ENCODE data around the gene HNRNPUL1. TPM values are rescaled to one million over a fixed set of nuclear protein-coding genes. Genes with fewer than 3 reads are reported as not detected.

HNRNPUL1 gene
- total RNA-seq, 1 experiment from 2014 or later: 158 TPM

- Histone ChIP-seq H3K9me2 (replicated peaks; ENCODE audit: low read length) (no peaks in the 10 kb centered on the region), H3K9me3 (ENCODE audit: low read length) (no peaks in the 10 kb centered on the region), H3K79me2 (ENCODE audit: low read length) (peaks cover 31% of the 10 kb centered on the region), H3K9ac (ENCODE audit: low read length) (peak within 1 kb of the TSS; percentile 94), H3K4me2 (ENCODE audit: low read length) (peak within 1 kb of the TSS; percentile 96), H3K4me1 (ENCODE audit: insufficient read depth, low read length) (peaks cover 10% of the 10 kb centered on the region; the same call in 1 of the 2 replicates), H3K27ac (ENCODE audit: low read length) (peak within 1 kb of the TSS; percentile 86), H3F3A (ENCODE audit: low read length, unreplicated experiment) (no peaks in the 10 kb centered on the region), H3K27me3 (ENCODE audit: low read length) (no peaks in the 10 kb centered on the region), H2AFZ (ENCODE audit: low read length) (peak within 1 kb of the TSS; percentile 85), H3K36me3 (ENCODE audit: low read depth, low read length) (peaks cover 6% of the 10 kb centered on the region; the same call in 1 of the 2 replicates), H3K4me3 (ENCODE audit: low read length) (peak within 1 kb of the TSS; percentile 76), H4K20me1 (ENCODE audit: low read length) (no peaks in the 10 kb centered on the region)
- ChIA-PET POLR2A (ENCODE audit: unreplicated experiment) (no interaction called here), CTCF (interaction anchor here (0.6 to 1.8 kb wide), 2 partner anchors 43 to 98 kb away, joined by 5 to 6 read pairs; no protein-coding TSS in a partner anchor)
- TSS peak; percentile 63 for BruUV-seq (replicated peaks)
- no peak for TF ChIP-seq EZH2 (IDR thresholded peaks at IDR 0.05; ENCODE audit: low read length, unreplicated experiment)
- intact Hi-C loops (cut with micrococcal nuclease): loop anchor here (2.0 kb wide), 1 partner anchor 45 kb away; the partner anchor contains the start of gene HNRNPUL1
- peak; percentile 78 for DNase-seq
- peak; percentile 59 for ATAC-seq
Measured at GRCh38 chr19:41310033-41310831, 46.1 kb downstream of the HNRNPUL1 start, which contains the start of gene CCDC97. CCDC97 (plus strand) TSS chr19:41310172; CDS start chr19:41310311, 139 bp downstream.

DNA sequence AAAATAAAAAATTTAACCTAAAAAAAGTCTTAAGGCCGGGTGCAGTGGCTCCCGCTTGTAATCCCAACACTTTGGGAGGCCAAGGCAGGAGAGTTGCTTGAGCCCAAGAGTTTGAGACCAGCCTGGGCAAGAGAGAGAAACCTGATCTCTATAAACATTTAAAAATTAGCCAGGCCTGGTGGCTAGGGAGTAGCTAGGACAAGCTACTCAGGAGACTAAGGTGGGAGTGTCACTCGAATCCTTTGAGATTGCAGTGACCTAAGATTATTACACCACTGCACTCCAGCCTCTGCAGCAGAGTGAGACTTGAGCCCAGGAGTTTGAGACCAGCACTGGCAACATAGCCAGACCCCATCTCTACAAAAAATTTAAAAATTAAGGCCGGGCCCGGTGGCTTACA is 46.9 kb downstream of the HNRNPUL1 start:
- Histone ChIP-seq H3K4me3 (ENCODE audit: low read length) (peak overlapping the region; percentile 76), H3K36me3 (ENCODE audit: low read depth, low read length) (peaks cover 3% of the 10 kb centered on the region; the same call in 1 of the 2 replicates)
- CTCF ChIA-PET: interaction anchor here (1.8 kb wide), 1 partner anchor 42 kb away, joined by 6 read pairs; no protein-coding TSS in a partner anchor

DNA sequence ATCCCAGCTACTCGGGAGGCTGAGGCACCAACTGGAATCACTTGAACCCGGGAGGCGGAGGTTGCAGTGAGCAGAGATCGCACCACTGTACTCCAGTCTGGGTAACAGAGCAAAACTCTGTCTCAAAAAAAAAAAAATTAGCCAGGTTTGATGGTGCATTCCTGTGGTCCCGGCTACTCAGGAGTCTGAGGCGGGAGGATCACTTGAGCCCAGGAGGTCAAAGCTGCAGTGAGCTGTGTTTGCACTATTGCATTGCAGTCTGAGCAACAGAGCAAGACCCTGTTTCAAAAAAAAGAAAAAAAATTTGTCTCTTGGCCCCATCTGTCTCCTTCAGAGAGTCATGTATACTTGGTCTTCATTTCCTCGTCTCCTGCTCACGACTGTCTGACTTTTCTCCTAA is 47.4 kb downstream of the HNRNPUL1 start:
- intact Hi-C loops (cut with micrococcal nuclease): loop anchor here (2.0 kb wide), 1 partner anchor 47 kb away; the partner anchor contains the start of gene HNRNPUL1
- Histone ChIP-seq H3F3A (ENCODE audit: low read length, unreplicated experiment) (no peaks in the 10 kb centered on the region), H3K9me3 (ENCODE audit: low read length) (no peaks in the 10 kb centered on the region), H2AFZ (ENCODE audit: low read length) (no peak overlapping the region), H4K20me1 (ENCODE audit: low read length) (no peaks in the 10 kb centered on the region), H3K79me2 (ENCODE audit: low read length) (peaks cover 31% of the 10 kb centered on the region), H3K4me3 (ENCODE audit: low read length) (peak overlapping the region; percentile 76), H3K36me3 (ENCODE audit: low read depth, low read length) (no peaks in the 10 kb centered on the region; the same call in 1 of the 2 replicates), H3K27ac (ENCODE audit: low read length) (no peak overlapping the region), H3K4me2 (ENCODE audit: low read length) (peak overlapping the region; percentile 96), H3K27me3 (ENCODE audit: low read length) (no peaks in the 10 kb centered on the region), H3K9ac (ENCODE audit: low read length) (no peak overlapping the region), H3K9me2 (replicated peaks; ENCODE audit: low read length) (no peaks in the 10 kb centered on the region), H3K4me1 (ENCODE audit: insufficient read depth, low read length) (peaks cover 10% of the 10 kb centered on the region; the same call in 1 of the 2 replicates)
- CTCF ChIA-PET: interaction anchor here (1.8 kb wide), 1 partner anchor 41 kb away, joined by 6 read pairs; no protein-coding TSS in a partner anchor
- no peak for ATAC-seq
- BruUV-seq (replicated peaks): no TSS peak
- DNase-seq: no peak
- POLR2A ChIA-PET (ENCODE audit: unreplicated experiment): no interaction called here
- no peak for TF ChIP-seq EZH2 (IDR thresholded peaks at IDR 0.05; ENCODE audit: low read length, unreplicated experiment)
- TF ChIP-seq EZH2phosphoT487 (IDR thresholded peaks at IDR 0.05; ENCODE audit: borderline replicate concordance, low read length): no peak

More for the DNA sequence above, 46.9 kb downstream of the HNRNPUL1 start:
- peak; percentile 9; the same call in 1 of the 2 replicates for ATAC-seq
- peak overlapping the region; percentile 86; the same call in 1 of the 2 replicates for H3K27ac ChIP-seq (ENCODE audit: low read length)
- peak overlapping the region; percentile 94 for H3K9ac ChIP-seq (ENCODE audit: low read length)
- intact Hi-C loops (cut with micrococcal nuclease): loop anchor here (2.0 kb wide), 1 partner anchor 46 kb away; the partner anchor contains the start of gene HNRNPUL1
- H4K20me1 ChIP-seq (ENCODE audit: low read length): no peaks in the 10 kb centered on the region
- peaks cover 31% of the 10 kb centered on the region for H3K79me2 ChIP-seq (ENCODE audit: low read length)
- no peaks in the 10 kb centered on the region for H3F3A ChIP-seq (ENCODE audit: low read length, unreplicated experiment)
- peaks cover 10% of the 10 kb centered on the region; the same call in 1 of the 2 replicates for H3K4me1 ChIP-seq (ENCODE audit: insufficient read depth, low read length)
- DNase-seq: no peak
- no peak overlapping the region for H2AFZ ChIP-seq (ENCODE audit: low read length)
- no TSS peak for BruUV-seq (replicated peaks)
- peak overlapping the region; percentile 96 for H3K4me2 ChIP-seq (ENCODE audit: low read length)
- no peaks in the 10 kb centered on the region for H3K9me2 ChIP-seq (replicated peaks; ENCODE audit: low read length)
- H3K27me3 ChIP-seq (ENCODE audit: low read length): no peaks in the 10 kb centered on the region
- POLR2A ChIA-PET (ENCODE audit: unreplicated experiment): no interaction called here
- TF ChIP-seq EZH2 (IDR thresholded peaks at IDR 0.05; ENCODE audit: low read length, unreplicated experiment): no peak
- TF ChIP-seq EZH2phosphoT487 (IDR thresholded peaks at IDR 0.05; ENCODE audit: borderline replicate concordance, low read length): no peak
- TF ChIP-seq, protein P1, sequence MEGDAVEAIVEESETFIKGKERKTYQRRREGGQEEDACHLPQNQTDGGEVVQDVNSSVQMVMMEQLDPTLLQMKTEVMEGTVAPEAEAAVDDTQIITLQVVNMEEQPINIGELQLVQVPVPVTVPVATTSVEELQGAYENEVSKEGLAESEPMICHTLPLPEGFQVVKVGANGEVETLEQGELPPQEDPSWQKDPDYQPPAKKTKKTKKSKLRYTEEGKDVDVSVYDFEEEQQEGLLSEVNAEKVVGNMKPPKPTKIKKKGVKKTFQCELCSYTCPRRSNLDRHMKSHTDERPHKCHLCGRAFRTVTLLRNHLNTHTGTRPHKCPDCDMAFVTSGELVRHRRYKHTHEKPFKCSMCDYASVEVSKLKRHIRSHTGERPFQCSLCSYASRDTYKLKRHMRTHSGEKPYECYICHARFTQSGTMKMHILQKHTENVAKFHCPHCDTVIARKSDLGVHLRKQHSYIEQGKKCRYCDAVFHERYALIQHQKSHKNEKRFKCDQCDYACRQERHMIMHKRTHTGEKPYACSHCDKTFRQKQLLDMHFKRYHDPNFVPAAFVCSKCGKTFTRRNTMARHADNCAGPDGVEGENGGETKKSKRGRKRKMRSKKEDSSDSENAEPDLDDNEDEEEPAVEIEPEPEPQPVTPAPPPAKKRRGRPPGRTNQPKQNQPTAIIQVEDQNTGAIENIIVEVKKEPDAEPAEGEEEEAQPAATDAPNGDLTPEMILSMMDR (conservative IDR thresholded peaks at IDR 0.05; ENCODE audit: low read depth, low read length): no peak
- no peaks in the 10 kb centered on the region for H3K9me3 ChIP-seq (ENCODE audit: low read length)
